DND-41 (cell line): ENCODE measurements around the gene NIP7.
"Not testable (repeated sequence)": the region's sequence is repeated elsewhere in the genome, so short reads cannot be mapped to it uniquely, and the experiment has no call there.

Experiments used
- ATAC-seq: fragments of 200-7000 bp; cut with Tn5 transposase; 3 replicates; pipeline ENCODE4 v1.9.1; 2021; ENCODE audit warnings: low read depth; ENCODE audit not compliant: insufficient read depth
- DNase-seq: peaks from one replicate; pipeline ENCODE4 v3.0.0-alpha.2; 2020
- H2AFZ ChIP-seq: 2 replicates; pipeline ENCODE4 v1.6.0; 2012; ENCODE audit warnings: low read depth, low read length
- H3K27ac ChIP-seq: 2 replicates; pipeline ENCODE4 v1.5.1; 2012; ENCODE audit warnings: low read length, inconsistent platforms
- H3K27me3 ChIP-seq: fragments of 200-600 bp; sonication (generic); 2 replicates; pipeline ENCODE4 v1.6.0; 2012; ENCODE audit warnings: low read length, mild to moderate bottlenecking, inconsistent platforms; ENCODE audit not compliant: insufficient read depth, poor library complexity
- H3K36me3 ChIP-seq: 2 replicates; pipeline ENCODE4 v1.5.1; 2012; ENCODE audit warnings: low read length, inconsistent platforms; ENCODE audit not compliant: insufficient read depth
- H3K4me1 ChIP-seq: 2 replicates; pipeline ENCODE4 v1.5.1; 2012; ENCODE audit warnings: mild to moderate bottlenecking, low read length; ENCODE audit not compliant: insufficient read depth
- H3K4me2 ChIP-seq: 2 replicates; pipeline ENCODE4 v1.6.0; 2012; ENCODE audit warnings: mild to moderate bottlenecking, moderate library complexity, low read length, inconsistent platforms; ENCODE audit not compliant: insufficient read depth
- H3K4me3 ChIP-seq, 2 experiments: fragments of 200-600 bp in 1 of 2; shearing (Covaris generic) in 1 of 2; 2 replicates each; pipeline ENCODE4 v1.5.1; 2012 to 2016; ENCODE audit warnings: inconsistent platforms in 2 of 2, low read length in 2 of 2, mild to moderate bottlenecking in 2 of 2, low read depth in 1 of 2, moderate library complexity in 1 of 2
- H3K79me2 ChIP-seq: 2 replicates; pipeline ENCODE4 v1.6.0; 2012; ENCODE audit warnings: low read length, inconsistent platforms; ENCODE audit not compliant: insufficient read depth
- H3K9ac ChIP-seq: 2 replicates; pipeline ENCODE4 v1.6.0; 2012; ENCODE audit warnings: low read depth, mild to moderate bottlenecking, inconsistent platforms, low read length, moderate library complexity
- H3K9me3 ChIP-seq: 2 replicates; pipeline ENCODE4 v1.5.1; 2012; ENCODE audit warnings: low read length, moderate library complexity, mild to moderate bottlenecking, inconsistent platforms; ENCODE audit not compliant: insufficient read depth, severe bottlenecking
- H4K20me1 ChIP-seq: 2 replicates; pipeline ENCODE4 v1.6.0; 2012; ENCODE audit warnings: low read length; ENCODE audit not compliant: insufficient read depth
- CTCF ChIP-seq: IDR thresholded peaks from 2 replicates; pipeline ENCODE4 v1.5.1; 2012; ENCODE audit warnings: borderline replicate concordance, low read length, moderate library complexity, mild to moderate bottlenecking; ENCODE audit not compliant: poor library complexity, severe bottlenecking; ENCODE audit errors: extremely low read depth
- EZH2 ChIP-seq: IDR thresholded peaks from 3 replicates; pipeline ENCODE4 v1.6.1; 2012; ENCODE audit warnings: borderline replicate concordance, low read depth, mild to moderate bottlenecking, moderate library complexity, low read length, inconsistent platforms; ENCODE audit not compliant: severe bottlenecking

NIP7 gene

GRCh38 chr16:69351309-69352027, 11.9 kb downstream of the NIP7 start, which contains the start of gene TMED6:
Gene TMED6 (minus strand): TSS chr16:69351786. CDS start chr16:69351753, 33 bp downstream.
- H3K9ac ChIP-seq, result no peak within 1 kb of the TSS
- no peaks in the 10 kb centered on the region for H3K79me2 ChIP-seq
- H2AFZ ChIP-seq, result no peak within 1 kb of the TSS
- H3K4me3 ChIP-seq, result no peak within 1 kb of the TSS
- DNase-seq, result no peak
- H3K9me3 ChIP-seq, result no peaks in the 10 kb centered on the region
- H3K4me1 ChIP-seq, result no peaks in the 10 kb centered on the region
- ATAC-seq, result no peak
- H3K27me3 ChIP-seq, result no peaks in the 10 kb centered on the region
- H3K36me3 ChIP-seq, result peaks cover 22% of the 10 kb centered on the region
- no peak for TF ChIP-seq EZH2
- no peak for TF ChIP-seq CTCF
- H3K27ac ChIP-seq, result no peak within 1 kb of the TSS
- H3K4me2 ChIP-seq, result no peak within 1 kb of the TSS
- H4K20me1 ChIP-seq, result no peaks in the 10 kb centered on the region

- ATAC-seq, H3K79me2 ChIP-seq, H3K27me3 ChIP-seq, H2AFZ ChIP-seq, H3K4me3 ChIP-seq, H3K27ac ChIP-seq, H3K9me3 ChIP-seq, H3K4me2 ChIP-seq, DNase-seq, H3K9ac ChIP-seq, H3K4me1 ChIP-seq: not testable (repeated sequence)
- peaks cover 17% of the 10 kb centered on the region; the same call in 1 of the 2 replicates for H4K20me1 ChIP-seq
- peaks cover 59% of the 10 kb centered on the region for H3K36me3 ChIP-seq
Measured at GRCh38 chr16:69360070-69360469, 20.5 kb downstream of the NIP7 start.

GRCh38 chr16:69363281-69363717, 23.7 kb downstream of the NIP7 start:
- Histone ChIP-seq H3K9ac (no peak overlapping the region), H3K4me1 (no peaks in the 10 kb centered on the region), H2AFZ (no peak overlapping the region), H3K9me3 (no peaks in the 10 kb centered on the region), H4K20me1 (peaks cover 22% of the 10 kb centered on the region; the same call in 1 of the 2 replicates), H3K27ac (no peak overlapping the region), H3K27me3 (no peaks in the 10 kb centered on the region), H3K4me3 (no peak overlapping the region), H3K36me3 (peaks cover 74% of the 10 kb centered on the region), H3K4me2 (no peak overlapping the region), H3K79me2 (no peaks in the 10 kb centered on the region; the same call in 1 of the 2 replicates)
- no peak for TF ChIP-seq EZH2
- no peak for TF ChIP-seq CTCF
- no peak for DNase-seq
- ATAC-seq, result no peak

- Histone ChIP-seq H4K20me1 (peaks cover 22% of the 10 kb centered on the region; the same call in 1 of the 2 replicates), H3K9me3 (no peaks in the 10 kb centered on the region), H3K4me2 (no peak overlapping the region), H3K4me1 (no peaks in the 10 kb centered on the region), H3K27me3 (no peaks in the 10 kb centered on the region), H3K79me2 (no peaks in the 10 kb centered on the region; the same call in 1 of the 2 replicates), H3K9ac (no peak overlapping the region), H3K27ac (no peak overlapping the region), H2AFZ (no peak overlapping the region), H3K4me3 (no peak overlapping the region), H3K36me3 (peaks cover 82% of the 10 kb centered on the region)
- TF ChIP-seq EZH2 (no peak), CTCF (no peak)
- no peak for ATAC-seq
- no peak for DNase-seq
Measured at GRCh38 chr16:69364088-69364487, 24.5 kb downstream of the NIP7 start.
